Stimulated activated CD4-positive, alpha-beta T cell treated with anti-CD3 and anti-CD28 coated beads, Interleukin-15, amount 100 ng/mL, for 1 hour (primary cell): ENCODE results near the gene MSANTD1.

Experiments
- DNase-seq, 2 donors: peaks; one replicate each; pipeline ENCODE4 v3.0.0-alpha.2; 2020; ENCODE audit warnings: low read depth in 1 of 2, low spot score in 1 of 2

The MSANTD1 gene

GRCh38 chr4:3247399-3248177 is 1.4 kb upstream of the MSANTD1 start:
- no peak for DNase-seq

GRCh38 chr4:3248178-3248480 is 830 bp upstream of the MSANTD1 start:
- DNase-seq, result no peak

GRCh38 chr4:3249711-3250437 is 915 bp downstream of the MSANTD1 start:
- DNase-seq, result no peak

DNA sequence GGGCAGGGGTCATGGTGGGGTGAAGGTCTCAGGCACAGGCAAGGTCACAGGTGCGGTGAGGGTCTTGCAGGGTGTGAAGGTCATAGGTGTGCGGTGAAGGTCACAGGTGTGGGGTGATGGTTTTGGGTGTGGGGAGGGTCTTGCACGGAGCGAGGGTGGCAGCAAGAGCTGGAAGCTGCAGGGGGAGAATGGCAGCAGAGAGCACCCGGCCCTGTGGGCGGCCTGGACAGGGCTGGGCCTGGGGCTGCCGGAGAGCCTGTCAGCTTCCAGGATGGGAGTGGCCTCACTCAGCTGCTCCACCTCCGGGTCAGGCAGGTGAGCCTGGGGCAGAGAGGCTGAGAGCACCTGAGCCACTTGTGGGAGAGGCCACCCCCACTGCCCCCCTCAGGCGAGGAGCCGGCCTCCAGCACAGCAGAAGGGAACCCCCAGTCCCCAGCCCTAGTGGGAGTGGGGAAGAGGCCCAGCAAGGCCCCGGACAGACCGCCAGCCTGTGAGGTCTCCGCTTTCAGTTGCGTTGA is 1.5 kb downstream of the MSANTD1 start:
- DNase-seq, result no peak

- DNase-seq, result no peak
Measured at GRCh38 chr4:3250956-3251690, 2.2 kb downstream of the MSANTD1 start.

- no peak for DNase-seq
Measured at GRCh38 chr4:3251691-3252479, 2.9 kb downstream of the MSANTD1 start.

- DNase-seq, result no peak
Measured at GRCh38 chr4:3252480-3252828, 3.5 kb downstream of the MSANTD1 start.

GRCh38 chr4:3252831-3253641 is 4.1 kb downstream of the MSANTD1 start:
- DNase-seq, result no peak

DNA sequence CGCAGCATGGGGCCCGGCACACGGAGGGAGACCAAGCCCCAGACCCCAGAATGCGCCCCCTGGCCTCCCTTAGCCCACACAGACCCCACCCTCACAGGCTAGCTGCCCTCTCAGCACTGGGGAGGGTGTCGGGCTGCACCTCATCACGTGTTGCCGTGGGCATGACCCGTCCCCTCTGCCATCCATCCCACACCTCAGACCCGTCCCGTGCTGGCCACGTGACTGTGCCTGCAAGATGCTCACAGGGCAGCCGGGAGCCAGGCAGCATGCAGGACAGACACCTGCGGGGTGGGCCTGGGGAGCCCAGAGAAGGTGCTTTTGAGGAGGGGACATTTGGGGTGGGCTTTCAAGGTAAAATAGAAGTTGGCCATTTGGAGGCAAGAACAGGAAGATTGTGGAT is 4.8 kb downstream of the MSANTD1 start:
- no peak for DNase-seq

- DNase-seq, result no peak
Measured at GRCh38 chr4:3254302-3255131, 5.6 kb downstream of the MSANTD1 start.

GRCh38 chr4:3255611-3256186 is 6.7 kb downstream of the MSANTD1 start:
- no peak for DNase-seq

DNA sequence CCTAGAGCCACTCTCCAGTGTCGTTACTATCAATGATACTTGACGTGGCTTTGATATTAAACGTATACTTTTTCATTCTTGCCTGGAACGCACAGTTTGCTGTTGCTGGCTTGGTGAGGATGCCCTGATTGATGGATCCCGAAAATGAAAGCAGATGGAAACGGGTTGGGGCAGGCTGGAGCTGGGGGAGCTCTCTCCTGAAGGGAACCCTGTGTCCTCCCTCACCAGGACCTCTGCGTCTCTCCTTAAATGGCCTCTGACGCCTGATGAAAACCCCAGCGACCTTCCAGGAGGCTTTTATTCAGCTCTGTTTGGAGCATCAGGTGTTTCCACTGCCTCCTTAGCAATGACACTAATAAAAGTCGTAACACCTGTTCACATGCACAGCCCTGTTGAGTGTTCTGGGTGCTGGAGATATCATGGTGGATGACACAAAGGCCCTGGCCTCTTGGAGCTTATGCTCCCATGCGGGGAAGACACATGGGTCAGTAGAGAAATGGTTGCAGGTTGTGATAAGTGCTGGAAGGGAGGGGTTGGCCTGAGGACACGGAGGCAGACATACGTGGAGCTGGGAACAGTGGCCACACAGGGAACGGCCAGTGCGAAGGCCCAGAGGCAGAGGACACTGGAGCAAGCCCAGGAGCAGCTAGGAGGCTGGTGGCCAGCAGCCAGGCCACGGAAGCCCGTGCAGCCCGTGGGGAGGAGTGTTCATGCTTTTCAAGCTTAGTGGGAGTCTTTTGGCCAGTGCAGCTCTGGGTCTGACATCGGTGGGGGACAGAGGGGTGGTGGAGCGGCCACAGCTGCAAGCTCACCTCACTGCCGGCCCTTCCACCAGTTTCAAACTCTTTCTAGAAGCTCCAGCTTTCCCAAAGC is 7.5 kb downstream of the MSANTD1 start:
- DNase-seq, result no peak

GRCh38 chr4:3257103-3257555 is 8.2 kb downstream of the MSANTD1 start:
- DNase-seq, result no peak

DNA sequence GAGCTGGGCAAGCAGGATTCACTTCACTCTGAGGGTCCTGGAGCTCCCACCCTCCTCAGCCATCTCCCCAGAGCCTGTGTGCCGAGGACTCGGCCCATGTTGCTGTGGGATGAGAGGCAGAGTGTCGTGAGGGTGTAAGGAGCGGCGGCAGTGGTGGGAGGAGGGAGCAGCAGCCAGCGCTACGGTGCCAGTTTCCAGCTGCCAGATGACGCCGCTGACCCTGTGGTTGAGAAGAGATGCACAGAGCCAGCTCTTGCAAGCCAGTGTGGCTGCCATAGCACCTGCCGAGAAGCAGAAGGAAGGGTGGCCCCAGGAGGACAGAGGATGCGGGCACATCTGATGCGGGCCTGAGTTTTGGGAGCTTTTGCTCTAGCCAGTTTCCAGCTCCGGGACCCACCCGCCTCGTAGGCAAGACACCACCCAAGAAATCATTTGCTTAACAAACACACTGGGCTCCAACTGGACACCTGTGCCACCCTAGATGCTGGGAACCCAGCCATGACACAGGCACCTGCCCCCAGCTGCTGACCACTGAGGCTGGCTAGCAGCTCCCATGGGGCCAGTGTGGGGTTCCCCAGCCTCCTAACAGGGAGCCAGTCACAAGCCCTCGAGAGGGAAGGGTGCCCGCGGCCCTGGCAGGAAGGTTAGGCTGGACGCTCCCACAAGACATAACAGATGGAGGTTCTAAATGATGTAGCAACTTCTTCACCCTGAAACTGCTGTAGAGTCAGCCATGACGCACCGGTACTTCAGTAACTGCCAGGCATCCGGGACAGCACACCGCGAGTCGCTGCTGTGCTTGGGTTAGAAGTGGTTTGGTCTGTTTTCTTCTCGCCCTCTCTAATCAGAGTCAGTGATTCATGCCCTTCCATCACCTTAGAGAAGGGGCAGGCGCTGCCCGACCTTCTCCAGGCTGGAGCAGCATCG is 8.9 kb downstream of the MSANTD1 start:
- no peak for DNase-seq

- no peak for DNase-seq
Measured at GRCh38 chr4:3261411-3262207, 12.7 kb downstream of the MSANTD1 start.
